Endothelial cell of umbilical vein (primary cell): ENCODE data around the gene KRTAP10-5. TPM values are rescaled to one million over a fixed set of nuclear protein-coding genes. Genes with fewer than 3 reads are reported as not detected.

Experiments used
- BruUV-seq: library from RNA; stranded (reverse); fragments of 400-500 nt; replicated peaks from 2 replicates; lab custom pipeline; 2021; lab: Mats Ljungman, UMichigan
- CTCF ChIA-PET: fragments of 300-600, 350-600 bp; sonication (Branson Sonifier 250); formaldehyde crosslinking; loops from one replicate; lab custom pipeline; 2021; ENCODE audit warnings: antibody characterized with exemption, inconsistent platforms; lab: Charles Lee
- POLR2A ChIA-PET: fragments of 300-600, 350-600 bp; sonication (Branson Sonifier 250); formaldehyde crosslinking; loops from one replicate; lab custom pipeline; 2021; ENCODE audit warnings: antibody characterized with exemption, inconsistent platforms; lab: Charles Lee
- DNase-seq: peaks from one replicate; pipeline ENCODE4 v3.0.0-alpha.2; 2011; ENCODE audit warnings: low read depth, low spot score
- FAIRE-seq: peaks from 2 replicates; lab custom pipeline; 2011; peaks lifted over from hg19 to GRCh38; lab: Jason Lieb, UNC
- H2AFZ ChIP-seq: 2 replicates; pipeline ENCODE4 v1.6.0; 2012; ENCODE audit warnings: low read depth, low read length, control low read depth, inconsistent platforms
- H3K27ac ChIP-seq: 2 replicates; pipeline ENCODE4 v1.5.1; 2011; ENCODE audit warnings: low read depth, mild to moderate bottlenecking, control low read depth, low read length, moderate library complexity; ENCODE audit not compliant: insufficient read depth
- H3K27me3 ChIP-seq, 2 experiments: 2 replicates each; pipeline versions ENCODE4 v1.6.0 to v1.6.1; 2011; ENCODE audit warnings: low read length in 2 of 2, mixed read lengths in 1 of 2; ENCODE audit not compliant: control insufficient read depth in 2 of 2, insufficient read depth in 2 of 2
- H3K36me3 ChIP-seq, 2 experiments: 2 replicates in 1 of 2; 3 replicates in 1 of 2; pipeline ENCODE4 v1.5.1; 2011; ENCODE audit warnings: low read length in 2 of 2, mild to moderate bottlenecking in 1 of 2, moderate library complexity in 1 of 2; ENCODE audit not compliant: control insufficient read depth in 2 of 2, insufficient read depth in 2 of 2; ENCODE audit errors: extremely low read depth in 1 of 2
- H3K4me1 ChIP-seq: 3 replicates; pipeline ENCODE4 v1.5.1; 2011; ENCODE audit warnings: mild to moderate bottlenecking, low read length; ENCODE audit not compliant: control insufficient read depth, insufficient read depth; ENCODE audit errors: extremely low read depth
- H3K4me2 ChIP-seq: 2 replicates; pipeline ENCODE4 v1.6.1; 2011; ENCODE audit warnings: low read length, control low read depth, mixed read lengths; ENCODE audit not compliant: insufficient read depth
- H3K4me3 ChIP-seq, 3 experiments: fragments of 200-600 bp in 1 of 3; sonication (generic), shearing (Covaris generic) in 1 of 3; replicated peaks in 1 of 3; 2 replicates each; pipeline ENCODE4 v1.5.1; 2011 to 2016; ENCODE audit warnings: control low read depth in 3 of 3, low read length in 3 of 3, mild to moderate bottlenecking in 2 of 3, inconsistent platforms in 1 of 3, low read depth in 1 of 3, moderate library complexity in 1 of 3; ENCODE audit not compliant: insufficient read depth in 1 of 3
- H3K79me2 ChIP-seq: 2 replicates; pipeline ENCODE4 v1.6.0; 2012; ENCODE audit warnings: low read length, inconsistent platforms; ENCODE audit not compliant: control insufficient read depth, insufficient read depth
- H3K9ac ChIP-seq: replicated peaks from 2 replicates; pipeline ENCODE3; 2011; ENCODE audit warnings: low read length, control low read depth; ENCODE audit not compliant: insufficient read depth; ENCODE audit errors: extremely low read depth
- H3K9me1 ChIP-seq: replicated peaks from 3 replicates; pipeline ENCODE4 v1.6.0; 2011; ENCODE audit warnings: mild to moderate bottlenecking, low read length; ENCODE audit not compliant: control insufficient read depth, insufficient read depth; ENCODE audit errors: extremely low read depth
- H3K9me3 ChIP-seq: replicated peaks from 2 replicates; pipeline ENCODE4 v1.5.1; 2012; ENCODE audit warnings: low read length, inconsistent platforms; ENCODE audit not compliant: control insufficient read depth, insufficient read depth
- H4K20me1 ChIP-seq: replicated peaks from 2 replicates; pipeline ENCODE3; 2011; ENCODE audit warnings: mild to moderate bottlenecking, low read length; ENCODE audit not compliant: control insufficient read depth, insufficient read depth; ENCODE audit errors: extremely low read depth
- EZH2 ChIP-seq: IDR thresholded peaks from 2 replicates; pipeline ENCODE4 v1.6.1; 2012; ENCODE audit warnings: borderline replicate concordance, low read depth, mild to moderate bottlenecking, moderate library complexity, low read length, inconsistent platforms; ENCODE audit not compliant: severe bottlenecking
- FOS ChIP-seq: IDR thresholded peaks from 2 replicates; pipeline ENCODE4 v1.6.1; 2011; ENCODE audit warnings: mild to moderate bottlenecking, low read length, moderate library complexity, borderline replicate concordance; ENCODE audit not compliant: insufficient read depth
- GATA2 ChIP-seq: IDR thresholded peaks from 2 replicates; pipeline ENCODE4 v1.7.0; 2011; ENCODE audit warnings: low read depth, mild to moderate bottlenecking, moderate library complexity, mixed read lengths, low read length; ENCODE audit not compliant: insufficient read length, insufficient read depth
- JUN ChIP-seq: IDR thresholded peaks from 2 replicates; pipeline ENCODE4 v1.6.1; 2011; ENCODE audit warnings: borderline replicate concordance, low read depth; ENCODE audit not compliant: insufficient read length, insufficient read depth
- MAX ChIP-seq: IDR thresholded peaks from 2 replicates; pipeline ENCODE4 v1.6.1; 2011; ENCODE audit not compliant: insufficient read depth, insufficient read length
- MYC ChIP-seq: IDR thresholded peaks from one replicate; pipeline ENCODE4 v1.6.1; 2011; ENCODE audit warnings: mild to moderate bottlenecking, low read depth, low read length
- POLR2A ChIP-seq: IDR thresholded peaks from 2 replicates; pipeline ENCODE4 v1.6.1; 2012; ENCODE audit warnings: low read depth, mild to moderate bottlenecking, control low read depth, low read length
- POLR2AphosphoS5 ChIP-seq: IDR thresholded peaks from 2 replicates; pipeline ENCODE4 v1.6.1; 2012; ENCODE audit warnings: low read depth, mild to moderate bottlenecking, control low read depth, low read length, moderate library complexity; ENCODE audit not compliant: insufficient read depth
- dilution Hi-C: fragments of 300-500 bp; cut with MboI; formaldehyde crosslinking; loops from one replicate; pipeline ENCODE4 v1.15.0; 2019; ENCODE audit warnings: low sequenced_read_pairs; ENCODE audit not compliant: extremely low pct_ligation_motif_present
- intact Hi-C: fragments of 100-400 bp; cut with micrococcal nuclease; formaldehyde crosslinking; loops from one replicate; pipeline ENCODE4 v1.10.0; 2022
- polyA plus RNA-seq, 4 experiments: library from polyadenylated mRNA; depleted of rRNA in 3 of 4; stranded (reverse) in 3 of 4; unstranded in 1 of 4; fragments of >200 nt; gene quantifications; 2 replicates each; pipeline versions ENCODE4 v1.2.1 to v1.2.3, GENCODE V29; 2011 to 2012; ENCODE audit warnings: missing spikeins in 1 of 4
- total RNA-seq: library from RNA; stranded (reverse); gene quantifications from 2 replicates; pipeline ENCODE4 v1.2.3, GENCODE V29; 2021
- TF ChIP-seq, protein P1 (sequence below), 2 donors: IDR thresholded peaks; 1 replicate in 1 of 2; 2 replicates in 1 of 2; pipeline ENCODE4 v1.5.1; 2011; ENCODE audit warnings: low read length in 2 of 2, mild to moderate bottlenecking in 2 of 2, moderate library complexity in 2 of 2, control low read depth in 1 of 2, inconsistent platforms in 1 of 2, low read depth in 1 of 2; ENCODE audit not compliant: insufficient read depth in 1 of 2; ENCODE audit errors: extremely low read depth in 1 of 2

KRTAP10-5 gene
- total and polyA plus RNA-seq, 2 donors (not counting 3 experiments of a cell fraction or from before 2014, with no cell fraction given): not detected

GRCh38 chr21:44568261-44568660, 12.1 kb downstream of the KRTAP10-5 start:
- dilution Hi-C loops (no loop called here), intact Hi-C loops (no loop called here)
- Histone ChIP-seq H3K79me2 (no peaks in the 10 kb centered on the region), H3K36me3 (no peaks in the 10 kb centered on the region), H3K27ac (no peak overlapping the region), H3K9me3 (no peaks in the 10 kb centered on the region), H3K27me3 (peaks cover 0 to 3% of the 10 kb centered on the region in 2 experiments), H3K9me1 (no peaks in the 10 kb centered on the region), H3K9ac (no peak overlapping the region), H4K20me1 (no peaks in the 10 kb centered on the region), H3K4me2 (no peak overlapping the region), H3K4me3 (no peak overlapping the region), H2AFZ (no peak overlapping the region), H3K4me1 (no peaks in the 10 kb centered on the region)
- no TSS peak for BruUV-seq
- FAIRE-seq (no peak), DNase-seq (no peak)
- TF ChIP-seq EZH2 (no peak), MAX (no peak), FOS (no peak), GATA2 (no peak), POLR2A (no peak), POLR2AphosphoS5 (no peak), MYC (no peak), JUN (no peak)
- TF ChIP-seq, protein P1, sequence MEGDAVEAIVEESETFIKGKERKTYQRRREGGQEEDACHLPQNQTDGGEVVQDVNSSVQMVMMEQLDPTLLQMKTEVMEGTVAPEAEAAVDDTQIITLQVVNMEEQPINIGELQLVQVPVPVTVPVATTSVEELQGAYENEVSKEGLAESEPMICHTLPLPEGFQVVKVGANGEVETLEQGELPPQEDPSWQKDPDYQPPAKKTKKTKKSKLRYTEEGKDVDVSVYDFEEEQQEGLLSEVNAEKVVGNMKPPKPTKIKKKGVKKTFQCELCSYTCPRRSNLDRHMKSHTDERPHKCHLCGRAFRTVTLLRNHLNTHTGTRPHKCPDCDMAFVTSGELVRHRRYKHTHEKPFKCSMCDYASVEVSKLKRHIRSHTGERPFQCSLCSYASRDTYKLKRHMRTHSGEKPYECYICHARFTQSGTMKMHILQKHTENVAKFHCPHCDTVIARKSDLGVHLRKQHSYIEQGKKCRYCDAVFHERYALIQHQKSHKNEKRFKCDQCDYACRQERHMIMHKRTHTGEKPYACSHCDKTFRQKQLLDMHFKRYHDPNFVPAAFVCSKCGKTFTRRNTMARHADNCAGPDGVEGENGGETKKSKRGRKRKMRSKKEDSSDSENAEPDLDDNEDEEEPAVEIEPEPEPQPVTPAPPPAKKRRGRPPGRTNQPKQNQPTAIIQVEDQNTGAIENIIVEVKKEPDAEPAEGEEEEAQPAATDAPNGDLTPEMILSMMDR (IDR thresholded peaks at IDR 0.05; ENCODE audit: extremely low read depth in 1 of 2, insufficient read depth in 1 of 2, low read depth in 1 of 2, low read length in 2 of 2): no peak
- POLR2A ChIA-PET: no interaction called here
- CTCF ChIA-PET: interaction anchor here (0.9 kb wide), 1 partner anchor 225 kb away, joined by 3 read pairs; no protein-coding TSS in a partner anchor
